ENCODE results near the gene PLA2G2F. TPM values are rescaled to one million over a fixed set of nuclear protein-coding genes. Genes with fewer than 3 reads are reported as not detected.
A peak's percentile ranks its signal among the peaks of the same experiment; 100 is the strongest.

PLA2G2F gene
- total RNA-seq, 4 donors from 2014 or later: 0.32 TPM; not detected in 3

DNA sequence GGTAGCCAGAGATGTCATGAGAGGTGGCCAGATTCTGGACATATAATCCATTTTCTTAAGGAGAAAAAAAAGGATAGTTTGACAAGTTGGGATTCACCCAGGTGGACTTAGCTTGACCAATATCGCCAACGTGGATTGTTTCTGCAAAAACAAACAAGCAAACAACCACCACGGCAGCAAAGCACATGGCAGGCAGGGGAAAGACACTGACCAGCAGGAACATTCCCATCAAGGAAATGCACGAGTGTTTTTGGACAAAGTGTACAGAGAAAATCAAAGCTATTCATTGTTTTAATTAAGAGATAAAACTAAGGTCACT, 56.3 kb downstream of the PLA2G2F start:
- Histone ChIP-seq H3K36me3 (no peaks in the 10 kb centered on the region), H3K9me3 (no peaks in the 10 kb centered on the region), H3K27me3 (no peaks in the 10 kb centered on the region), H3K27ac (peak overlapping the region in 2 of 4 donors; percentile 30 to 49), H3K4me1 (peaks cover 0 to 21% (median 14%) of the 10 kb centered on the region in 4 donors), H3K4me3 (no peak overlapping the region)
- WGBS, 2 donors (ENCODE audit: low coverage in 1 of 2): 66% methylated on average over 4 of the region's 4 CpGs; no CpG with 5 or more reads in 1 of the 2 donors
- no peak for DNase-seq
- intact Hi-C loops (cut with DNase I; ENCODE audit: low total_unique reads): no loop called here
- in situ Hi-C loops (cut with MboI; ENCODE audit: low pct_ligation_motif_present in 1 of 4, low pct_unique_long_range_greater_than_20kb in 1 of 4, low sequenced_read_pairs in 3 of 4): no loop called here
- TF ChIP-seq POLR2AphosphoS5 (IDR thresholded peaks at IDR 0.05) (no peak), EP300 (IDR thresholded peaks at IDR 0.05; ENCODE audit: low read depth) (no peak), CTCF (IDR thresholded peaks at IDR 0.05) (peak in 1 of 5 experiments; percentile 16), POLR2A (IDR thresholded peaks at IDR 0.05) (no peak)

GRCh38 chr1:20197329-20197791, 58.2 kb downstream of the PLA2G2F start:
- no peak overlapping the region for H3K27ac ChIP-seq
- intact Hi-C loops (cut with DNase I; ENCODE audit: low total_unique reads) (no loop called here), in situ Hi-C loops (cut with MboI; ENCODE audit: low pct_ligation_motif_present in 1 of 4, low pct_unique_long_range_greater_than_20kb in 1 of 4, low sequenced_read_pairs in 3 of 4) (no loop called here)
- H3K4me1 ChIP-seq: peaks cover 0 to 16% (median 12%) of the 10 kb centered on the region in 4 donors
- no peaks in the 10 kb centered on the region for H3K9me3 ChIP-seq
- H3K27me3 ChIP-seq: no peaks in the 10 kb centered on the region
- WGBS, 2 donors (ENCODE audit: low coverage in 1 of 2): 51 to 72% methylated on average over 2 to 6 of the region's 6 CpGs
- no peak overlapping the region for H3K4me3 ChIP-seq
- TF ChIP-seq POLR2AphosphoS5 (IDR thresholded peaks at IDR 0.05) (no peak), CTCF (IDR thresholded peaks at IDR 0.05) (no peak), POLR2A (IDR thresholded peaks at IDR 0.05) (no peak), EP300 (IDR thresholded peaks at IDR 0.05; ENCODE audit: low read depth) (no peak)
- no peaks in the 10 kb centered on the region for H3K36me3 ChIP-seq
- DNase-seq: no peak

DNA sequence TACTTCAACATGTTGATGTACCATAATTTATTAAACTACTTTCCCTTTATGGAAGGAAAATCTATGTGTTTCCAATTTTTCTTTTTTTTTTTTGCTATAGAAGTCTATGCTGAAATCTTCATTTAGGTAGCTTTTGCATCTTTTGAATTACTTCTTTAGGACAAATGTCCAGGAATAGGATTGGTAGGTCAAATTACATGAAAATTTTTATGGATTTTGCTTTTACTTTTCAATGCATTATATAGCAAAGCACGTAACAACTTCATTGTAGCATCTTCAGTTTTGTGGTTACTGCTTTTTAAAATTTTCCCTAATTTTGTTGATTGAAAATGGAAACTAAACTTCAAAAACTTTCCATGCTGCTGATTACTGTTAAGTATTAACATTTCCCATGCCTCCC, 59.2 kb downstream of the PLA2G2F start:
- Histone ChIP-seq H3K4me3 (no peak overlapping the region), H3K27me3 (no peaks in the 10 kb centered on the region), H3K27ac (no peak overlapping the region), H3K9me3 (no peaks in the 10 kb centered on the region), H3K36me3 (no peaks in the 10 kb centered on the region), H3K4me1 (peaks cover 0 to 15% (median 9%) of the 10 kb centered on the region in 4 donors)
- 55 to 83% methylated on average over 1 of the region's 1 CpG for WGBS, 2 donors (ENCODE audit: low coverage in 1 of 2)
- intact Hi-C loops (cut with DNase I; ENCODE audit: low total_unique reads): no loop called here
- no peak for DNase-seq
- in situ Hi-C loops (cut with MboI; ENCODE audit: low pct_ligation_motif_present in 1 of 4, low pct_unique_long_range_greater_than_20kb in 1 of 4, low sequenced_read_pairs in 3 of 4): no loop called here
- no peak for TF ChIP-seq POLR2AphosphoS5 (IDR thresholded peaks at IDR 0.05)
- no peak for TF ChIP-seq CTCF (IDR thresholded peaks at IDR 0.05)
- no peak for TF ChIP-seq EP300 (IDR thresholded peaks at IDR 0.05; ENCODE audit: low read depth)
- TF ChIP-seq POLR2A (IDR thresholded peaks at IDR 0.05): no peak

GRCh38 chr1:20198918-20199317, 59.8 kb downstream of the PLA2G2F start:
- 74 to 86% methylated on average over 6 to 7 of the region's 7 CpGs for WGBS, 2 donors (ENCODE audit: low coverage in 1 of 2)
- TF ChIP-seq CTCF (IDR thresholded peaks at IDR 0.05): no peak
- no peak for TF ChIP-seq EP300 (IDR thresholded peaks at IDR 0.05; ENCODE audit: low read depth)
- TF ChIP-seq POLR2A (IDR thresholded peaks at IDR 0.05): no peak
- TF ChIP-seq POLR2AphosphoS5 (IDR thresholded peaks at IDR 0.05): no peak
- in situ Hi-C loops (cut with MboI; ENCODE audit: low pct_ligation_motif_present in 1 of 4, low pct_unique_long_range_greater_than_20kb in 1 of 4, low sequenced_read_pairs in 3 of 4): no loop called here
- intact Hi-C loops (cut with DNase I; ENCODE audit: low total_unique reads): no loop called here
- H3K27me3 ChIP-seq: no peaks in the 10 kb centered on the region
- no peak overlapping the region for H3K4me3 ChIP-seq
- peaks cover 0 to 15% (median 8%) of the 10 kb centered on the region in 4 donors for H3K4me1 ChIP-seq
- no peak overlapping the region for H3K27ac ChIP-seq
- no peaks in the 10 kb centered on the region for H3K9me3 ChIP-seq
- H3K36me3 ChIP-seq: no peaks in the 10 kb centered on the region
- no peak for DNase-seq

All from transverse colon (tissue), 4 donors.